Ishikawa (cell line): ENCODE measurements around the gene FLOT1.

Experiments
- CREB1 ChIP-seq: IDR thresholded peaks from 2 replicates; pipeline ENCODE4 v1.6.1; 2012; ENCODE audit warnings: low read depth
- NFIC ChIP-seq: IDR thresholded peaks from 2 replicates; pipeline ENCODE4 v1.6.1; 2012
- ZBTB7A ChIP-seq: IDR thresholded peaks from 2 replicates; pipeline ENCODE4 v1.6.1; 2012; ENCODE audit warnings: low read depth
- TF ChIP-seq, protein P1 (sequence below): IDR thresholded peaks from 2 replicates; pipeline ENCODE4 v1.6.1; 2012; ENCODE audit warnings: low read depth, mild to moderate bottlenecking

DNA sequence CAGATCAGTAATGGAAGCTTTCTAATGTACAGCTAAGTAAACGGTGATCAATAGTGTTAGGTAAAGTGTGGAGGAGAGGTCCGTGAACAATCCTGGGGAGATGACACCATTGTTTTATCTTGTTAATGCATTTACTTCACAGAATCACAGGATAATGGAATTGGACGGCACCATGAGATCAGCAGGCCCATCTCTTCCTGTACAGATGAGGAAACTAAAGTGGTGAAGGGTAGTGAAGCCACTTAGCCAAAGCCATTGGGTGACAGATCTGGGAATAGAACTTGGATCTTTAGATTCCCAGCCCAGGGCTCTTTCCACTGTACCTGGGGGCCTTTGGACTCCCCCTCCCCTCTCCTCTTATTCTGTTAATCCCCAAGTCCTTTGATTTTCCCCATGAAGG is 28.1 kb upstream of the FLOT1 start:
- no peak for TF ChIP-seq NFIC
- TF ChIP-seq ZBTB7A: no peak
- TF ChIP-seq CREB1: no peak
- TF ChIP-seq, protein P1, sequence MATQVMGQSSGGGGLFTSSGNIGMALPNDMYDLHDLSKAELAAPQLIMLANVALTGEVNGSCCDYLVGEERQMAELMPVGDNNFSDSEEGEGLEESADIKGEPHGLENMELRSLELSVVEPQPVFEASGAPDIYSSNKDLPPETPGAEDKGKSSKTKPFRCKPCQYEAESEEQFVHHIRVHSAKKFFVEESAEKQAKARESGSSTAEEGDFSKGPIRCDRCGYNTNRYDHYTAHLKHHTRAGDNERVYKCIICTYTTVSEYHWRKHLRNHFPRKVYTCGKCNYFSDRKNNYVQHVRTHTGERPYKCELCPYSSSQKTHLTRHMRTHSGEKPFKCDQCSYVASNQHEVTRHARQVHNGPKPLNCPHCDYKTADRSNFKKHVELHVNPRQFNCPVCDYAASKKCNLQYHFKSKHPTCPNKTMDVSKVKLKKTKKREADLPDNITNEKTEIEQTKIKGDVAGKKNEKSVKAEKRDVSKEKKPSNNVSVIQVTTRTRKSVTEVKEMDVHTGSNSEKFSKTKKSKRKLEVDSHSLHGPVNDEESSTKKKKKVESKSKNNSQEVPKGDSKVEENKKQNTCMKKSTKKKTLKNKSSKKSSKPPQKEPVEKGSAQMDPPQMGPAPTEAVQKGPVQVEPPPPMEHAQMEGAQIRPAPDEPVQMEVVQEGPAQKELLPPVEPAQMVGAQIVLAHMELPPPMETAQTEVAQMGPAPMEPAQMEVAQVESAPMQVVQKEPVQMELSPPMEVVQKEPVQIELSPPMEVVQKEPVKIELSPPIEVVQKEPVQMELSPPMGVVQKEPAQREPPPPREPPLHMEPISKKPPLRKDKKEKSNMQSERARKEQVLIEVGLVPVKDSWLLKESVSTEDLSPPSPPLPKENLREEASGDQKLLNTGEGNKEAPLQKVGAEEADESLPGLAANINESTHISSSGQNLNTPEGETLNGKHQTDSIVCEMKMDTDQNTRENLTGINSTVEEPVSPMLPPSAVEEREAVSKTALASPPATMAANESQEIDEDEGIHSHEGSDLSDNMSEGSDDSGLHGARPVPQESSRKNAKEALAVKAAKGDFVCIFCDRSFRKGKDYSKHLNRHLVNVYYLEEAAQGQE: no peak
